ENCODE results near the gene CEP290.
"Not testable (repeated sequence)": the region's sequence is repeated elsewhere in the genome, so short reads cannot be mapped to it uniquely, and the experiment has no call there.

The CEP290 gene

DNA sequence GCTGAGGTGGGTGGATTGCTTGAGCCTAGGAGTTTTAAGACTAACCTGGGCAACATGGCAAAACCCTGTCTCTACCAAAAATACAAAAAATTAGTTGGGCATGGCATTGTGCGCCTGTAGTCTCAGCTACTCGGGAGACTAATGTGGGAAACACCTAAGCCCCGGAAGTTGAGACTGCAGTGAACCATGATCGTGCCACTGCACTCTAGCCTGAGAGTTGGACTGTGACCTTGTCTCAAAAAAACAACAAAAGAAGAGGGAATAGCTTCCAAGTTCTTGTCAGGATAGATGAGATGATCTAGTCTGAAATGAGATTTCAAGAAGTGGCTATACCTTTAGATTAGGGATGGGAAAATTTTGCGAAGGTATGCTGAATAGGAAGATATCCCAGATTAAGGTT is 97.9 kb downstream of the CEP290 start:
- no peak for TF ChIP-seq ZNF274 (IDR thresholded peaks at IDR 0.05; ENCODE audit: low read depth, low read length)

DNA sequence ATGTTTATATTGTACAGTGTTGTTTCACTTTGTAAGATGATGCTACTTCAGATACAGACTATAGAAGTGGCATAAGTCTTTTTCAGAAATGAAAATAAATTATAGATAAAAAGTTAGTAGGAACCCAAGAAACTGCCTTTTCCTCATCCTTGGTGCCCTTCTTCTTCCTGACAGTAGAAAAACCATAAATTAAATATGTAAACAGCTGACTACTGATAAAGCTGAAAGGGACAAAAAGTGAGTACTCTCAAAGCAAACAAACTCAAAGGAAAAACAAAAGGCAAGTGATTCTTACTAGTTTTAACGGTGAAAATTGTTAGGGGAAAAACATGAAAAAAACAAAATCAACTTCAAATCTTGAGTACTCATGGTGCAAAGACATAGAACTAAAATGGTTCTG is 104.1 kb downstream of the CEP290 start:
- no peak for TF ChIP-seq ZNF274 (IDR thresholded peaks at IDR 0.05; ENCODE audit: low read depth, low read length)
- H3K4me3 ChIP-seq (ENCODE audit: low read length): no peak overlapping the region

More for the DNA sequence above, 97.9 kb downstream of the CEP290 start:
- H3K4me3 ChIP-seq (ENCODE audit: low read length): no peak overlapping the region

DNA sequence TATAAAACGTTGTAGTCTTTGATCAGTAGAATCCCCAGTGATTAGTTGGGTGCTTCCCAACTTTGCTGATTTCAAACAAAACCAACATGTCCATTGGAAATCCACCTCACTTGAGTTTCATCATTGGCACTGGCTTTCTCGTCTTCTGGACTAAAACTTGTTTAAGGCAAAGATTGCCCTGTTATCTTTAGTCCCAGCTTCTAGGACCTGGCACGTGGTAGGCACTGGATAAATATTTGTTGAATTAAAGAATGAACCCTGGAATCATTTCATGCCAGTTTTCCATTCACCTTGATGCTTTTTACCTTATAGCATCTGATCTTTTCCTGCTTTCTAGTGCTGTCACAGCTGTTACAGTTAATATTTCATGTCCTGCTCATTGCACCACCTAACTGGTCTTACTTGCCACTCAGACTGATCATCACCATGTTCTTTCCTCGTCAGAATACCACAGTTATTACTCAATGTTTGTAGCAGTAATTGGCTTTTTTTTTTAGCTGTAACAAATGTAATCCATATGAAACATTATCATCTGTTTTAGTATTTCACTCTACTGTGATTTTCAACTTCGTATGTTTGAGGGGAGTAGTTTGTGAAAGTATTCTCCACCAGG is 105.4 kb downstream of the CEP290 start:
- H3K4me3 ChIP-seq (ENCODE audit: low read length): peak overlapping the region; percentile 70
- no peak for TF ChIP-seq ZNF274 (IDR thresholded peaks at IDR 0.05; ENCODE audit: low read depth, low read length)

DNA sequence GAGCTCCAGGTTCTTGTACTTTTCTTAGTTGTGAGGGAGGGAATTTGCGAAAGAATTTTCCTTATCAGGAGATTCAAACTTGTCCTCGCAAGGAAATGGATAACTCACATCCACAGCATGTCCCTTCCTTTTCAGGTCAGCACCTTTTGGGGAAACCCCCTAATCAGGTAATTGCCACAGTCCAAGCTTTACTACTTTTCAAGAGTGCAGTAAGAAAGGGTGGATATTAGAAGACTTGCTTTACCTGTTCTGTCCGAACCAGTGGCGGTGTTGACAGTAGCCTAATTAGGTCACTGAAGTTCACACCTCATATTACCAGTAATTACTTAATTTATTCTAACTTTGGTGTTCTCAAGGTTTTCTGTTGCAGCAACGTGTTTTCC is 106.0 kb downstream of the CEP290 start:
- peak overlapping the region; percentile 70 for H3K4me3 ChIP-seq (ENCODE audit: low read length)
- TF ChIP-seq ZNF274 (IDR thresholded peaks at IDR 0.05; ENCODE audit: low read depth, low read length): no peak

DNA sequence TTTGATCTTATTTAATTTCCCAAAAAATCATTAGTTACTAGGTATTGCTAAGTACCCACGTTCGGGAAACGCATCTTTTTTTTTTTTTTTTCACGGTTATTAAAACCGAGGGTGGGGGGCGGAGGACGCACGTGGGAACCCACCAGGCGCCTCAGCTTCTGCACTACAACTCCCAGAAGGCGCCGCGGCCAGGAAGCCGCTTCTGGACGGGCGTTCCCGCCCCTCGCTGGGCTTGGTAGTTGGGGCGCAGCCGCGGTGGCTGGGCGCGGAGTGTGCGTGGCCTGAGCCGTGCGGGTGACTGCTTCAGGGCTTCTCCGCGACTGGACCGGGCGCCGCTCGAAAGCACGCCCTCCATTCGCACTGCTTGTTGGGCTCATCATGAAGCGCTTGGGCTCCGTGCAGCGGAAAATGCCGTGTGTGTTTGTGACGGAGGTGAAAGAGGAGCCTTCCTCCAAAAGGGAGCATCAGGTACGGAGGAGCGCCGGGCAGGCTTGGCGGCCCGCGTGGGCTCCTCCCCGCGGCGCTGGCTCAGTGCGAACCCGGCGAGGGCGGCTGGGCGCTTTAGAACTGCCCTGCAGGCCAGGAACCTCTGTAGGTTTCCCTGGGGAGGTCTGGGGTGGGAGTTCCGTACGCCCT is 106.5 kb downstream of the CEP290 start:
- no peak for TF ChIP-seq ZNF274 (IDR thresholded peaks at IDR 0.05; ENCODE audit: low read depth, low read length)
- H3K4me3 ChIP-seq (ENCODE audit: low read length): peak overlapping the region; percentile 70

DNA sequence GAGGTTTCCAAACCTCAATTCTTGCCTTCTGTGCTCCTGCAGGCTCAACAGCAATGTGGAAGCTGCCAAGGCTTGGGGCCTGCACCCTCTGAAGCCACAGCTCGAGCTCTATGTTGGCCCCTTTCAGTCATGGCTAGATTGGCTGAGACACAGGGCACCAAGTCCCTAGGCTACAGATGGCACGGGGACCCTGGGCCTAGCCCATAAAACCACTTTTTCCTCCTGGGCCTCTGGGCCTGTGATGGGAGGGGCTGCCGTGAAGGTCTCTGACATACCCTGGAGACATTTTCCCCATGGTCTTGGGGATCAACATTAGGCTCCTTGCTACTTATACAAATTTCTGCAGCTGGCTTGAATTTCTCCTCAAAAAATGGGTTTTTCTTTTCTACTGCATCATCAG is 110.7 kb downstream of the CEP290 start:
- H3K4me3 ChIP-seq (ENCODE audit: low read length): not testable (repeated sequence)

DNA sequence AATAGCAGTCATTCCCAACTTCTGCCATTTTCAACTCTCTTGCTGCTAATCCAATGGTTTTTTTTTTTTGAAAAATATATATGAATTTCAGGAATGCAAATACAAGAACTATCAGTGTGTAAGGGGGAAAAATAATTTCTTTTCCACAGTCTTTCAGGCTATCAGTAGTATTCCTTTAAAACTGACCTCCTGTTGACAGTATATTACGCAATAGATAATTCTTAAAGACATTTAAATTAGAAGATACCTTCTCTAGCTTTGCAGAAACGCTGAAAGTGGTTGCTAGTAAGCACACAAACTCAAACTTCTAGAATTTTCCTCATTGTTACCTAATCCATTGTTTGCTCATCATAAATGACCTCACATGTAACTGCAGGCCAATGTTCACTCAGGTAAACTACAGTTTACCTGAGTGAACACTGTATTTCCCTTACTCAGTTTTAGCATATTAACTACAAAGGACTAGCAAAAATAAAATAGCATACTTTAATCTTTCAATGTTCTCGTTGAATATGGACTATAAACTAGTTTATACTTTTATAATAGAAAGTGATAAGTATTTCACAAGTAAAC is 112.7 kb downstream of the CEP290 start, which contains the start of gene C12orf50:
C12orf50 (minus strand) TSS at position 309 of the 573 bp plus-strand sequence. CDS start 2,439 bp downstream, outside the sequence.
- H3K4me3 ChIP-seq (ENCODE audit: low read length): no peak within 1 kb of the TSS
- TF ChIP-seq ZNF274 (IDR thresholded peaks at IDR 0.05; ENCODE audit: low read depth, low read length): no peak

DNA sequence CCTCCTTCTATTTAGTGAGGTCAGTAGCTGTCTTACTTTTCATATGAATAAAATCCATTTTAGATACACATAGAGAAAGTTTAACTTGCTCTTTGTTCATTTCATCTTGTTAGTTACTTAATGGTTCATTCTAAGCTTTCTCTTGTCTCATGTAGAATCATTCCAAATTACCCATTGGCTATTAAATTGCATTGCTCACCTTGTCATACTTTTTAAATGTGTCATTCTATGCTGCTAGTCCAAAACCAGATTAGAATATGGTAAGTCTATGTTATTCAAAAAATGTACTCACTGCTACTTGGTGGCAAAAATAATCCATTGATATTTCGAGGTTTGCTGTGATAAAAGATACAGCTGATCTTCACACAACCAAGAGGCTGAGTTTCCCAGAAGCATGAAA is 115.7 kb downstream of the CEP290 start:
- no peak for TF ChIP-seq ZNF274 (IDR thresholded peaks at IDR 0.05; ENCODE audit: low read depth, low read length)
- no peak overlapping the region for H3K4me3 ChIP-seq (ENCODE audit: low read length)

DNA sequence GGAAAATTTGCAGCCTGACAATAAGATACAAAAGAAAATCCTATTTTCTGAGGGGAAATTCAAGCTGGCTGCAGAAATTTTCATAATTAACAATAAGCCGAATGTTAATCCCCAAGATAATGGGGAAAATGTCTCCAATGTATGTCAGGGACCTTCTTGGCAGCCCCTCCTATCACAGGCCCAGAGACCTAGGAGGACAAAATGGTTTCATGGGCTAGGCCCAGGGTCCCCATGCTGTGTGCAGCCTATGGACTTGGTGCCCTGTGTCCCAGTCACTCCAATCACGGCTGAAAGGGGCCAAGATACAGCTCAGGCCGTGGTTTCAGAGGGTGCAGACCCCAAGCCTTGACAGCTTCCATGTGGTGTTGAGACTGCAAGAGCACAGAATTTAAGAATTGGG is 123.9 kb downstream of the CEP290 start:
- TF ChIP-seq ZNF274 (IDR thresholded peaks at IDR 0.05; ENCODE audit: low read depth, low read length): no peak
- no peak overlapping the region for H3K4me3 ChIP-seq (ENCODE audit: low read length)

DNA sequence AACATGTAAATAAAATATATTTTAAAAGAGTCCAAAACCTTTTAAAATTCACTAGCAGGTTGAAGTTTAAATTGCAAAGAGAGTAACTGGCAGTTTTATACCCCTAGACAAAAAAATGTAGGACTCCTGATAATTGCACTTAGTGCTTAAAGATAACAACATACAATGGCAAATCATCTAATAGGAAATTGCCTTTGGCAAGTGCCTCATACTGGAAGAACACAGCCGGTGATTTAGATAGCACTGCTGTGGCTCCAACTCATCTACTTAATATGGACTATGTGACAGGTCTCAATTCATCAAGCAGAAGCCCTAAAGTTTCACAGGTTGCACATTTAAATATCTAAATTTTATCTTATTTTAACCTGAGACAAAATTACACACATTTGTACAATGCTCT is 126.1 kb downstream of the CEP290 start:
- no peak overlapping the region for H3K4me3 ChIP-seq (ENCODE audit: low read length)
- no peak for TF ChIP-seq ZNF274 (IDR thresholded peaks at IDR 0.05; ENCODE audit: low read depth, low read length)

DNA sequence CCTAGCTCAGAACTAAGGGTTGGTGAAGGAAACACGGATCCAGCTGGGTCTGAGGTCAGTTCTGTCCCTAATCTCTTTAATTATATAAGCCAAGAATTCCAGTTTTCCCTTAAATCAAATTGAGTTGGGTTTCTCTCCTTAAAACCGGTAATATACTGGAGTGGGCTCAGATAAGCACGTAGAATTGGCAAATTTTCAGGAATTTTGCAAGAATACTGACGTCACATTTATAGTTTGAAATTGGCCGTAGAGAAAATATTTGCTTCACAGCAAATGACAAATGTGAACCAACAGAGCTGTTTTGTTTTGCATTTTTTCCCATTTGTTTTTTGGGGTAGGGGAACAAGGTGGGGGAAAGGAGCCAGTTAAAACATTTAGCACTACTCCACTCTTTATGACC is 130.1 kb downstream of the CEP290 start:
- no peak for TF ChIP-seq ZNF274 (IDR thresholded peaks at IDR 0.05; ENCODE audit: low read depth, low read length)
- H3K4me3 ChIP-seq (ENCODE audit: low read length): no peak overlapping the region

DNA sequence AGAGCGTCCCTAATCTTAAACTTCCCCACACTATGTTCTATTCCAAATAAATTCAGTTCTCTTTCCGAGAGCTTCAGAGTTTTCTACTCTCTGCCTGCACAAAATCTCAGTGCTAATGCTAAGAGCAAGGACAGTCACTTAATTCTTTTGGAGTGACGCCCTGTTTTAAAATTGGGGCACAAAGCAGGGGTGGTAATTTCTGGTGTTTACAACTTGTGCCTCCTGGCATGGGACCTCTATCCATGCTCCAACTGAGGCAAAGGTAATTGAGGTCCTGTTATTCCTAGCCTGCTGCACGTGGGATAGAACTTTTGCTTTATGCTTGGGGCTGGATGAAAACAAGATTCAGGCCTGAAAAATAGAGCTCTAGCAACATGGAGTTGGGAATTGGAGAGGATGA is 135.5 kb downstream of the CEP290 start:
- no peak for TF ChIP-seq ZNF274 (IDR thresholded peaks at IDR 0.05; ENCODE audit: low read depth, low read length)
- no peak overlapping the region for H3K4me3 ChIP-seq (ENCODE audit: low read length)

DNA sequence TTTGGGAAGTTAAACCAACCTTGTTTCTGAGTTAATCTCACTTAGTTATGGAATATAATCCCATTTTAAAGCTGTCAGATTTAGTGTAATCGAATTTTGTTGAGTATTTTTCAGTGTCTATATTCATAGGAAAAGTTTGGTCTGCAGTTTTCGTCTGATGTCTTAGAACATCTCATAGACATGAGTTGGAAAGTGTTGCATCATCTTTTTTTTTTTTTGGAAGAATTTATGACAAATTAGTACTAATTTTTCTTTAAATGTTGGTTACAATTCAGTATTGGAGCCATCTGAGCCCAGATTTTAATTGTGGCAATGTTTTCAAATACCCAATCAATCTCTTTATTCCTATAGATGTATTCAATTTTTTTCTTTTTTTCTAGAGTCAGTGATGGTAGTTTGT is 140.6 kb downstream of the CEP290 start:
- TF ChIP-seq ZNF274 (IDR thresholded peaks at IDR 0.05; ENCODE audit: low read depth, low read length): no peak
- H3K4me3 ChIP-seq (ENCODE audit: low read length): no peak overlapping the region

All from GM08714 (cell line).